ENCODE measurements around the gene SUGCT.
"Not testable (repeated sequence)": the region's sequence is repeated elsewhere in the genome, so short reads cannot be mapped to it uniquely, and the experiment has no call there.

SUGCT gene

DNA sequence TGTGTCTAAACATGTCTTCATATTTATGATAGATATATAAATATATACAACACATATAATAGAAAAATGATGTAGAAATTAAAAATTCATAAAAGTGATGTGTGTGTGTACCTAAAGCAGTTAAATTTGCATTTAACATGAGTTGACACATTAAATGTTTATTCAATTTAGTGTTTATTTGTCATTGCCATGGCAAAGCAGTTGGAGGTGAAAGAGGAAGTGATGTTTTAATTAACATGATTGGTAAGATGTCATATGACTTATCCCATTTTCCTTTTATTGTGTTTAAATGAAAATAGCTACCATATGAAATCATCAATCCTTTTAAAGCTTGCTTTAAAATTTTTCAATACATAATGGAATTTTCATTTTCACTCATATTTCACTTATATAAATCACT is 452.6 kb downstream of the SUGCT start:
- no peak for DNase-seq

DNA sequence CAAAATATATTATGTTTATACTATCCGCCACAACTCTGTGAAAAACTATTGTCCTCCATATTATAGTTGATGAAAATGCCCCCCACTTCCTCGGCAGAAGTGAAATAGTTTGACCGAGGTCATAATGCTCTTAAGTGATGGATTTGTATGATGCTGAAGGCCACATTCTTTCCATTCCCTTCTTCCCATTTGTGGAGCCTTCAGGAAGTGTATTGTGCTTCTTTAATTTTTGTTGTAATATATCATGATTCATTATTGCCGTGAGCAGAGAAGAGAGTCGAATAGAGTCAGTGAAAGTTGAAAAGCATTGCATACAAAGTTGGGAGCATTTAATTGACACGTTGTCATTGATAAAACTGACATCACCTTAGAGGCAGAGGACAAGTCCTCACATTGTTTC is 460.3 kb downstream of the SUGCT start:
- no peak for DNase-seq

DNA sequence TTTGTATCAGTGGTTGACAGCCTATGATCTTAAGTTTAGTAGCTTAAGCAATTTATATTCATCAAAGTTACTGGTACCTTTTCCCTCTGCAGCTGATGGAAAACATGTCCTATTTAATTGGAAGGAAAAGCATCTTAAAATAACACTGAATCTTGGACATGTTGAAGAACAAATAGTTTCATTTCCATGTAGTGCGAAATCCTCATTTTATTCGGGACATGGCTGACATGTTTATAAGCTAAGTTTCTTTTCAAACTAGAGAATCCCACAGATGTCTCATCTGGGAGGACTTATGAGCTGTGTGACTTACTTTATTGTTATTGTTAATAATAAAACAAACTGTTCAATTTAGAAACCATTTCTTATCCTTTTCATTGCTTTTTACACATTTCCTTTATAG is 461.0 kb downstream of the SUGCT start:
- DNase-seq, result no peak

DNA sequence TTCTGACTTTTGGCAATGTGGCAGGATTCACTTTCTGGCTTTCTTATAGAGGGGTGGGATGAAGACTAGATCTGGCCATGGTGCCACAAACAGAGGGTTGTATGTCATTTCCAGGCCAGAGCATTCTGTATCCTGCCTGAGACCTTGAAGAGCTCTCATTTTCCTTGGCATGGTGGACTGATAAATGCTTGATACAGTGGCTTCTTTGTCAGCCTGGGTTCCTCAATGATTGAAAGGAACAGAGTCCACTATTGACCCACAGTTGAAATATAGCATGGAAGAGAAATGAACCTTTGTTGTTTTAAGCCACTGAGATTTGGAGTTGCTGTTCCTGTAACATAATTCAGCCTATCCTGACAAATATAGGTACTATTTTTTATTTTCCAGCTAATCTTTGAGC is 462.7 kb downstream of the SUGCT start:
- DNase-seq, result no peak

DNA sequence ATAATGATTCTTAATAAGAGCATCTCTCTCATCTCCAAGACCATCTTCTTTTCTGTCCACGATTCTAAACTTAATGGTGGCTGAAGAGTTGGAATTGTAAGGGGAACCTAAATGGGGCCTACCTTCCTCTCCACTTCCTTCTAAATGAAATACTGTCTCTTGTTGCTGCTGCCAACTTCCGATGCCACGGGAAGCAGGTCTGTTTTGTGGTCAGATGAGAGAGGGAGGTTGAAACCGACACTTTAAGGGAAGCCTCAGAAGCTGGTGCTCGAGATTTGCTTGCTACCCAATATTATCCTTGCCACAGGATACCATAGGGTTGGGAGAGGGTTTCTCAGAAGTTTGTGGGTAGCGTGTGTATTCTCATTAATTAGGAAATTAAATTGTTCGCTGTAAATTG is 464.1 kb downstream of the SUGCT start:
- DNase-seq, result no peak

DNA sequence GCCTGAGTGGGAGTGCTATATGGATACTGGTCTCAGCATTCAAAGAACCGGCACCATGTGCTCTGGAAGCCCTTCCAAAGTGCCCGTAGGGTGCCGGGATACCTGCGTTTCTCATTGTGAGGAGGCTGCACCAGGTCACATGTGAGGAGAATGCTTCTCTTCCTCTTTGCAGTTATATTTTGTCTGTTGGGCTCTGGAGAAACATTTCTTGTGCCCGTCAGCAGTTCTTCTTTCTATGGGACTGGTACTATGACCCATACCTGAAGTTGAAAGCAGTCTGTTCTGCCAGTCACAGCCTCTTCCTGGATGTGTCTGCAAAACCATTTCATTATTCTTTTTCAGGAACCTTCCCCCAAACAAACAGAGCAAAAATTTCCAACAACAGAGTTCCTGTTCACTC is 465.0 kb downstream of the SUGCT start:
- DNase-seq, result no peak

DNA sequence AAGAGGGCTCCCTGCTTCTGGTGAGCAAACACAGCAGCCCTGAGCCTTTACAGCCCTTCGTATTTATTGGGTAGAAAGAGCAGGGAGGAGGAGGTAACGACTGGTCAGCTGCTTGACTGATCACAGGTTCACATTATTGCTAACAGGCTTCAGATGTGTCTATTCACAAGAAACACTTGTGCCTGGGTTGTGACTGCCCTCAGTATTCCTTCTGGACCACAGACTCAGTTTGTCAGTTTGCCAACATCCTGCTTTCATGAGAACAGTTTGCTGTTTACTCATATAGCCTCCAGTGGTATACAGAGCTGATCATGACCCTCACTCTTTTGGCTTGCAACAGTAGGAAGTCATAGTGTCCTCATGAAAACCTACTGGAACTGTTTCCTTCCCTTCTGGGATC is 467.5 kb downstream of the SUGCT start:
- not testable (repeated sequence) for DNase-seq

DNA sequence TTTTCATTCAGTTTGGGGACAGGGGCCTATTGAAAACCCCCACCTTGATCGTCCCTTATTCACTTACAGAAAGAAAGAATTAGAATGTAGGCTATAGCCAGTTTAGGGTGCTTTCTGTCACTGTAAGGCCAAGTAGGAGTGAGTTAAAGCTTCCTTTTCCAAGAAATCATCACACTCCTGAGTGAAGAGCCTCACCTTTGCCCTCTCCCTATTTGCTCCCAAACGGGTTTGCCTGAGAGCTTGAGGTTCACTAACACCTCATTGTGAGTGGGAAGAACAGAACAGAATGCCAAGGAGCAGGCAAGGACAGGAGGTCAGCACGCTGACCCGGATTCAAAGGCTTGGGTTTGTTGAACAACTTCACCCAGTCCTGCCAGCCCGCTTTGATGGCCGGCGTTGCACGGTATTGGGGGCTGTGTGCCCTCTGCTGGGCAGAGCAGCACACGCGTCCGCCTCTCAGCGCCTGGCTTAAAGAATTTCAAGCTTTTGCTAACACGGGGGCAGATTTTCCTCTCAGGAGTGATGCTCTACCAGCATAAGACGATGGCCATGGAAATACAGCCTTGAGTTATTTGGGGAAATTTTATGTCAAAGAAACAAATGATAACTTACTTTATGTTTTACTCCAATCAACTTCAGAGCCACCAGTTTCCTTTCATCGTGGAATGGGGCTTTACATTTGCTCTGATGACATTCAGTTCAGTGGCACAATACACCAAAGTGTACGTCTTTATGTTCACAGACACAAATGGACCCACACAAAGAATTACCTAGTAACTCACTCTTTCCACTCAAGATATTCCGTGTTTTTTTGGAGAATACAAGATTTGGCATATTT is 470.0 kb downstream of the SUGCT start:
- no peak for DNase-seq

DNA sequence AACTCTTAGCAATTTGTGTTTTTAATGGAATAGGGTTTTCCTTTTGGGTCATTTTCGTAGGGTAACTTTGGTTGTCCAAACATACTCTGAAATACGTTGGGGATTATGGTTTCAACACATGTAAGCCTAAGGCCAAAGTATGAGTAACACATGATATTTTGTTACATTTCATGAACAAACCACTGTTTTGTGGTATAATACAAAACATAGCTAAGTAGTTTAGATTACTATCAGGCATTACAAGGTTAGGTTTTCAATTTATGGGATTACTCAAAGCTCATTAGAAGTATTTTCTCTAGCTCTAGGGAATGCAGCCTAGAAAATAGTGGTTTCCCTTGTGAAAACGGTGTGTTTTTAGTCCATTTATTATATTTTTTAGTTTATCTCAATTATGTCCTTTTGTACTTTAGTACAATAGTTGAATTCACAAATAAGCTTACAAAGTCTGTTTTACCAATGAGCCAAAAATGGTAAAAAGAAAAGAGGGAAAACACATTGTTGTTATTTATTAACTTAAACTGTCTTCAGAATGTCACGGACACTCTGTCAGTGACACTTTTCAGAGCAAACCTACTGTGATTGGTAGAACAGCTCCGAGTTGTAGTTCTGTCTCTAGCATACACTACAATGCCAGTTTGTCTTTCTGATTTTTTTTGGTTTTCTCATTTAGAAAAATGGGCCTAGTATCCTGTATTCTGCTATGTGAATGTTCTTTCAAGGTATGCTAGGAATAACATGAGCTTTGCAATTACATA is 473.7 kb downstream of the SUGCT start:
- DNase-seq, result no peak

DNA sequence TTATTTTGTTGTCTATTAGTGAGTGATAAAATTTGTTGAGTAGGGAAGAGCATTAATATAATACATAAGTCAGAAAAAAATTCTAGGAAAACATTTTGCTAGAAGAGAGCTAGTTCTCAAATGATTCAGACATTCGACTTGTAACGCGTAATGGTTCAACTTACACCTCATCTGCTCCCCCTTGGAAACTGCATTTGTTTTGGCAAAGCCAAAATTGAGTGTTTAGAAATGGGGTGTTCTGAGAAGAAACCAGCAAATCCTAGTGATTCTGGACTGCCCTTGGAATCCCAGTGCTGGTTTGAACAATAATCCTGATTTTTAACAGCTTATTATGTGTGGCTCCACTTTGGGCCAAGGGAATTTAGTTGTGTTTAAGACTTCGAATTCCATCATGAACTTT is 475.7 kb downstream of the SUGCT start:
- no peak for DNase-seq

DNA sequence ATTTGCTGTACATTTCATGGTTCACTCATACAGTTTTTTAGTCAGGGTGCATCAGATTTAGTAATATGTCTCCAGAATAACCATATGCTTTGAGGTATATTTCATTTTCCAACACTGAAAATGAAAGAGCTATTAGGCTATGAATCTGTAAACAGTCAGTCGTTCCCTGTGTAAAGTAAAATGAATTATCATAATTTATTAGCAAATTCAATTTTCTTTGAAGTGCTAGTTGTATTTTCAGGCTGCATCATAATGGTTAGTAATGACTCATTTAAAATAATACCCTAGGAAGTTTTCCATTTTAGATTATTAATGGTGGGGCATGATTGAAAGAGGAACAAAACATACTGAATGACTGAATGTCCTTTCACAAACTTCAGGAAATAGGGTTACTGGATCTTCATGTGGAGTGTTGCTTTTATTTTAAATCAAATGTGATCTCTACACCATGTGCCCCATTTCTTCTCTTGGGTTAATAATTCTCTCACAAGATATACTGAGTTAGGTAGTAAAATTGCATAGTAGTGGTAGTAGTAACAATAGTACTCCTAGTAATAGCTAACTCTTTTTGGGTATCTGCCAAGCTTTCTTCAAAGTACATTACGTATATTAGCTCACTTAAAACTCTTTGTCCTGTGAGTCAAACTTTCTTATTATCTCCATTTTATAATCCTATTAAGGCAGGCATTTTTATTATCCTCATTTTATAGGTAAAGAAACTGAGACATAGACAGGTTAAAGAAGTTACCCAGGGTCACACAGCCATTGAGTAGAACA is 476.5 kb downstream of the SUGCT start:
- DNase-seq, result no peak

DNA sequence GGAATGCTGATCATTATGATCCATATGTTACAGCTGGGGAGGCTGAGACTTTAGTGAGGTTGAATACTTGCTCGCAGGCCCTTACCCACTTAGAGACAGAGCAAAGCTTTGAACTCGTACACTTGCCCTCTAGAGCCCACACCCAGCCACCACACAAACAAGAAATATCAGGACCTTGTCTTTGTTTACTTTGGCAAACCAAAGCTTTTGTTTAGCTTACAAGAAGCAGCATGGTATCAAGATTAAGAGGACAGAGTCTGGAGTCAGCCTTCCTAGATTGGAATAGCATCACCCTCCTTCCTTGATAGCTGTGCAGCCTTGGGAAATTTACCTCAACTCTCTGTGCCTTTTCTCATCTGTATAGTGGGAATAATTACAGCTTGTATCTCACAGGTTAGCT is 477.5 kb downstream of the SUGCT start:
- DNase-seq, result no peak

DNA sequence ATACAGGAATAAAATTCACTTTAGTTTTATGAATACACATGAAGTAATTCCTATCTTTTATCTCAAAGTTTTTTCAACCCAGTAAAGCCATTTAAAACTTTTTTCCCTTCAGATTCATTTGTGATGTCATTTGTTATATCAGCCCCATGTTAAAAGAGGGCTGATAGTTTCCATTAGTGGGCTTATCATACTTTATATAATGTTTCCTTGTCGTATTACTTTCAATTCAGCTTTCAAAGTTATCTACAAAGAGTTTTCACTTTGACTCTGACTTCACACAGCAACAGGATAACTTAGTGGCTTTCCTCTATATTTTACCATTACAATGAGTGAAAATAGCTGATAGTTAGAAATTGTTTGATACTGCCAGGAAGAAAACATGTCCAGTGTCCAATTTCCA is 484.8 kb downstream of the SUGCT start:
- no peak for DNase-seq

DNA sequence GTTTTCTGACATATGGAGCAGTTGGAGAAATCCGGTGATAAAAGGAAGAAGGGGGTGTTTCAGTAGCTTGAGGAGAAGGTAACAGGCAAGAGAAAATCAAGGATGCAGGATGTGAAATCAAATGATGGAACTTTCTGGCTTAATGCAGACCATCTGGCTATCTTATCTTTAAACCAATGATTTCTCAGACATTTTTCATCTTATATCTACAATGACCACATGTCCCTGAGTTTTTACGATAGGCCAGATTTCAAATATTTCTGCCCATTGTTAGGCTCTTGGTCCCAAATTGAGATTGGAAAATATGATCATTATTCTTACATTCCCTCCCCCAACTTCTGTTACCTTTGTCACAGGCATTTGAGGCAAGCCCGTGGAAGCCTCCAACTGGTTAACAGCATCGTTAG is 486.8 kb downstream of the SUGCT start:
- no peak for DNase-seq

DNA sequence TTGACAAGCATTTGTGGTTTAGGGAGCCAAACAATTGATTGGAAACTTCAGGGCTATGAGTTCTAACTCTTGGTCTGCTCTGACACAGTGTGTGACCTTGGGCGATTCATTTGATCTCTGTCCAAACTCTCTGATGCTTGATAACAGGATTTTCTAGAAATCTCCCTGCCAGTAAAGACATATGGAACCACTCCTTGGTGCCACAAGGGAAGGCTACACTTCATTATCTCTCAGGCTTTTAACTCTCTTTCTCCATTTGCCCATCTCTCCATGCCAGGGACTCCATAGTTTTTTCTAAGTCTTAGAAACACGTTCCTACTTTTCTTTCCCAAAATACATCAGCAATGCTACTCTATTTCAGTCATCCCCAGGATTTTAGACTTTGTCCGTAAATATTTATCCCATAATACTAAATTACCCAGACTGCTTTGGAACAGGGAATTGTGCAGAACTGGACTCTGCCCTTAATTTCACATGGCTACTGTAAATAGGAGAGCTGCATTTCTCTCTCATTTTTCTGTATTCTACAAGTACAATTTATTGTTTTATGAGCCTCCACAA is 488.2 kb downstream of the SUGCT start:
- no peak for DNase-seq

DNA sequence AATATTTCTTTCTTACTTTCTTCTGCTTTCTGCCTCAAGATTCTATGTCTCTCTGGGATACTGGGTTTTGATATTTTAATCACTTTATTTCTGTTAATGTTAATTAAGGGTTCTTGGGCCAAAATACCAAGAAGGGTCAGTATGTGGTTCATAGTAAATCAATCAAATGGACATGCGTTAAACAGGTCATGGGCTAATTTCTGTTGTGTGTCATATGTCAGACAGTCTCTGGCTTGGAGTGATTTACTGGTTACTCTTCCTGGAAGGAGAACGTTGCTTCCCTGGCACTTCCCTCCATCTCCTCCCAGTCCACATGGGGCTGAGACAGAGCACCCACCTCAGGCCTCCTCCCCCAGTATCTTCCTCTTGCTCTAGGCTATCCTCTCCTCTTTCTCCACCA is 489.1 kb downstream of the SUGCT start:
- DNase-seq, result no peak

DNA sequence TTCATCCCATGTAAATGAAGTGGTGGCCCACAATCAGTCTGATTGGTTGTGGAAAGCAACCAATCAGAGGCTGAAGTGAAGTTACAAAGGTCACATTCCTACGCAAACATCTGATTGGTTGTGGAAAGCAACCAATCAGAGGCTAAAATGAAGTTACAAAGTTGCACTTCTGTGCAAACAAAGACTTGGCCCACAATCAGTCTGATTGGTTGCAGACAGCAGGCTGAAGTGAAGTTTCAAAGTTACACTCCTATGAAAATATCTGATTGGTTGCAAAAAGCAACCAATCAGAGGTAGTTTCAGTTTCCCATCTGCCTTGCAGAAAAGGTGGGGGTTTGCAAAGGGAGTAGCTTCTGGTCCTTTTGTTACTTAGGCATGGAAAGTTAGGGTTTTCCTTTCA is 492.6 kb downstream of the SUGCT start:
- DNase-seq, result not testable (repeated sequence)

DNA sequence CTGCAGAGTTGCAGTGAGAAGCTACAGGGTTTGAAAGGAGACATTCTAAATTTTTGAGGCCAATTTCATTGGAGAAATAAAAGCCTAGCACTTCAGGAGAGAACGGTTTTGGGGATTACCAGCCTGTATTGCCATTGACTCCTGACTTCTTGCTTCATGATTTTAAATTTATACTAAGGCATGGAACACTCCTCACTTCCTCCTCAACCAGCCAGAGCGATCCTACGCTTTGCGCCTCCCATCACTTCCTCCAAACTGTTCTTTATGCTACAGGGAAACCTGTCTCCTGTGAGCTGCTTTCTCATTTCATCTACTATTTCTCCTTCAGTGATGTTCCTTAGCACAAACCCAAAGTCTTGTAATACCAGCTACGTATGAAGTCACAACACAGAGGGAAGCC is 495.1 kb downstream of the SUGCT start:
- no peak for DNase-seq

DNA sequence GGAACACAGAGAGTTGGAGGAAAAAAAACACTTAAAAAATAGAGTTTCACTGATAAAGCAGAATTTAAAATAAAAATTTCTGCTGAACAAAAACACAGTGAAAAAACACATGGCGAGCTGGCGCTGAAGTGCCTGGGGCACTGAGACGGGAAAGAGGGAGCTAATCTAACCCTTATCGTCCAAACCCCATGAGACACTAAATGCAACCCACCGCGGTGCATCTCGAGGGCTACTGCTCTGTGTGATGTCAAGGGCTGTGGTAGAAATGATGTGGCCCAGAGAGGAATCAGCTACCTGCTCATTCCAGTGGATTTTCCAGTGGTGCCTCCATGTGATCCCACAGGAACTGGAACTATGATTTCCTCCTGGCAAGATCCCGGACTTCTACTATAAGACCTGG is 499.3 kb downstream of the SUGCT start:
- DNase-seq, result no peak

DNA sequence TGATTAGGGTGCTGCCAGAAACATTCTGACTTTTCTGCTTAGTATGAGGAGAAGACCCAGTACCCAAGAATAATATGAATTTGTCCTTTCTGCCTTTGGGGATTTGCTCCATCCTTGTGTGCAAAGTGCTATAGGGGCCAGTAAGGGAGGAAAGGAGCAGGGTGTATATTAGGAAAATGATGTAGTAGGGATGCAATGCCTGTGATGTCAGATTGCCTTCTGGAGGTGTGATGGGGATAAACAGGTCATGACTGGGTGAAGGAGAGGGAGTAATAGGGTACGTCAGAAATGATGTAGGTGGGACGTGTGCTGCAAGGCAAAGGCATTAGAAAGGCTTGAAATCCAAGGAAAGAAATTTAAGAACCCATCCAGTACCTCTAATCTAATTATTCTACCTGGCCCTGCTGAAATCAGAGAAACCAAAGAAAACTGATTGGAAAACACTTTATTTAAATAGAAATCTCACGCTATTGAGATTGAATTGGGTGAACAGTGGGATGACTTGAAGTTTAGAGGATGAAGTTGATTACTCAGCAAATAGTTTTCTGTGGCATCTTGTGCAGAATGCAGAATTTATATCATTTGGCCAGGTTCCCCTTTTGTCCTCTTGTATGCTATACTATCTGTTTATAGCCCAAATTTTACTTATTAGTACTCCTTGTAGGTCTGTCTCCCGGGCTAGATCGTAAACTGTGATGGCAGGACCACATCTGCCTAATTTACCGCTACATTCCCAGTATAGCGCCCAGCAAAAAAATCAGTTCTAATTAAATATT is 503.9 kb downstream of the SUGCT start:
- DNase-seq, result no peak

DNA sequence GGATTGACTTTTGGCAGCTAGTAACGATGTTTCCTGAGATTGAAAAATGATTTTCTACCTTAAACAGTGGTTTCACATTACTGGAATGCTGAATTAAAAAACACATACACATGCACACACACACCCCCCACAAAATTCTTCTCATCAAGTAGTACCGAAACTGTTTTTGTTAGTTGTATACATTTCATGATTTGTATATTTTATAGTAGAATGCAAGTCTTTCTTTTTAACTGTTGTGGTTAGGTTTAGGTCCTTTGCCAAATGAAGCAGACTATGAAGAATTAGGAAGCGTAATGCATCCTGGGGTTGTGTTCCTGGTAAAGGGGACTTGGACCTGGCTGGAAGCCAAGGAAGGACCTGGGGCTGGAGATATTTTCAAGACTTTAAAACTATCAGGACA is 505.8 kb downstream of the SUGCT start:
- DNase-seq, result no peak

DNA sequence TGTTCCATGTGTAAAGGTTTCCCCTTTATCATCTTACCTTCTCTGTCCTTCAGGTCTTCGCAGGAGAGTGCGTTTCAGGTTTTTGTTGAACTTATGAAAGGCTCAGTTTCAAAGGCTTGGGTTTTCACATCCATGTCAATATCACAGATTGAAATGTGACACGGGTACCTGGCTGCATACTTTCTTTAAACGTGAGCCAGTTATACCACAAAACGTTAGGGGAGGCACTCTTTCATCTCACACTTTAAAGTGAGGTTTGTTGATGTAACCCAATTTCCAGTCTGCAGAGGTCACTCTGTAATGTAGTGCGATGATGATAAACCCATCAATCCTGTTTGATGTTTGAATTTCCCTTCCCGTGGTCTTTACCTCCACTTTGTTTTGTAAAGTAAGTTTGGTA is 506.9 kb downstream of the SUGCT start:
- no peak for DNase-seq

DNA sequence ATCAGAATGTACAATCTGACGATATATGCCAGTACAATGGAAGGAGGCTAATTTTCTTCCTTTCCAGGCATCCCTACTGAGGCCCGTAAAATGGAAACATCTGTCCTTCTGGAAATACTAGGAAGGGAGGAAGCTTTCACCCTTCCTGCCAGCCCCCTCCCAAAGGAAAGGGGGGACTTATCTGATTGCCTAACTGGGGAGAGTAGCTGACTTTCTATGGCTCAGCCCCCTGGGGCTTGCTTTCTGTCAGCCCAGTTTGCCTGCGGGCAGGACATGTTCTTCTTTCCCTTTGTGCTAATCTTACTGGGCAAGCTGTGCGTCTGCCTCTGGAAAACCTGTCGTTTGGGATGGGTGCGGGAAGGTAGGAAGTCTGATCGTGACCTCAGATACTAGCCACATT is 508.9 kb downstream of the SUGCT start:
- no peak for DNase-seq

All from NCI-H748 treated with DMSO at 0.1 percent for 48 hours (cell line).